ENCODE data around the gene GRIP2. TPM values are rescaled to one million over a fixed set of nuclear protein-coding genes. Genes with fewer than 3 reads are reported as not detected.

GRIP2 gene
- total RNA-seq, 1 experiment from 2014 or later: not detected

GRCh38 chr3:14489641-14490040, 50.5 kb downstream of the GRIP2 start:
- no peak for DNase-seq
- TF ChIP-seq CTCF (IDR thresholded peaks at IDR 0.05; ENCODE audit: unreplicated experiment): no peak
- Mint-ChIP-seq H3K4me3 (ENCODE audit: low read depth, unreplicated experiment) (no peak overlapping the region), H3K4me1 (ENCODE audit: low read depth, unreplicated experiment) (no peaks in the 10 kb centered on the region), H3K27ac (ENCODE audit: unreplicated experiment) (no peak overlapping the region), H3K36me3 (ENCODE audit: insufficient read depth, unreplicated experiment) (peaks cover 19% of the 10 kb centered on the region), H3K9me3 (ENCODE audit: low read depth, unreplicated experiment) (no peaks in the 10 kb centered on the region), H3K27me3 (ENCODE audit: unreplicated experiment) (no peaks in the 10 kb centered on the region)
- no TSS peak for BruUV-seq (replicated peaks)
- intact Hi-C loops (cut with micrococcal nuclease; ENCODE audit: unreplicated experiment): no loop called here
- CTCF ChIA-PET: no interaction called here

- BruUV-seq (replicated peaks): no TSS peak
- H3K4me3 Mint-ChIP-seq (ENCODE audit: low read depth, unreplicated experiment): no peak overlapping the region
- no peaks in the 10 kb centered on the region for H3K27me3 Mint-ChIP-seq (ENCODE audit: unreplicated experiment)
- CTCF ChIA-PET: interaction anchor here (0.7 kb wide), 1 partner anchor 112 kb away, joined by 3 read pairs; no protein-coding TSS in a partner anchor
- peaks cover 29% of the 10 kb centered on the region for H3K36me3 Mint-ChIP-seq (ENCODE audit: insufficient read depth, unreplicated experiment)
- DNase-seq: no peak
- TF ChIP-seq CTCF (IDR thresholded peaks at IDR 0.05; ENCODE audit: unreplicated experiment): no peak
- no peak overlapping the region for H3K27ac Mint-ChIP-seq (ENCODE audit: unreplicated experiment)
- H3K4me1 Mint-ChIP-seq (ENCODE audit: low read depth, unreplicated experiment): no peaks in the 10 kb centered on the region
- H3K9me3 Mint-ChIP-seq (ENCODE audit: low read depth, unreplicated experiment): no peaks in the 10 kb centered on the region
- intact Hi-C loops (cut with micrococcal nuclease; ENCODE audit: unreplicated experiment): no loop called here
Measured at GRCh38 chr3:14488286-14489041, 51.7 kb downstream of the GRIP2 start.

- H3K27me3 Mint-ChIP-seq (ENCODE audit: unreplicated experiment): no peaks in the 10 kb centered on the region
- intact Hi-C loops (cut with micrococcal nuclease; ENCODE audit: unreplicated experiment): no loop called here
- H3K27ac Mint-ChIP-seq (ENCODE audit: unreplicated experiment): no peak overlapping the region
- no peak for TF ChIP-seq CTCF (IDR thresholded peaks at IDR 0.05; ENCODE audit: unreplicated experiment)
- peaks cover 33% of the 10 kb centered on the region for H3K36me3 Mint-ChIP-seq (ENCODE audit: insufficient read depth, unreplicated experiment)
- no peak overlapping the region for H3K4me3 Mint-ChIP-seq (ENCODE audit: low read depth, unreplicated experiment)
- H3K9me3 Mint-ChIP-seq (ENCODE audit: low read depth, unreplicated experiment): no peaks in the 10 kb centered on the region
- DNase-seq: no peak
- no TSS peak for BruUV-seq (replicated peaks)
- CTCF ChIA-PET: no interaction called here
- no peaks in the 10 kb centered on the region for H3K4me1 Mint-ChIP-seq (ENCODE audit: low read depth, unreplicated experiment)
Measured at GRCh38 chr3:14487821-14488220, 52.3 kb downstream of the GRIP2 start.

GRCh38 chr3:14487086-14487485, 53.1 kb downstream of the GRIP2 start:
- H3K4me1 Mint-ChIP-seq (ENCODE audit: low read depth, unreplicated experiment): no peaks in the 10 kb centered on the region
- intact Hi-C loops (cut with micrococcal nuclease; ENCODE audit: unreplicated experiment): no loop called here
- H3K36me3 Mint-ChIP-seq (ENCODE audit: insufficient read depth, unreplicated experiment): peaks cover 33% of the 10 kb centered on the region
- H3K9me3 Mint-ChIP-seq (ENCODE audit: low read depth, unreplicated experiment): no peaks in the 10 kb centered on the region
- H3K27me3 Mint-ChIP-seq (ENCODE audit: unreplicated experiment): no peaks in the 10 kb centered on the region
- no TSS peak for BruUV-seq (replicated peaks)
- H3K4me3 Mint-ChIP-seq (ENCODE audit: low read depth, unreplicated experiment): no peak overlapping the region
- CTCF ChIA-PET: no interaction called here
- no peak for DNase-seq
- no peak for TF ChIP-seq CTCF (IDR thresholded peaks at IDR 0.05; ENCODE audit: unreplicated experiment)
- no peak overlapping the region for H3K27ac Mint-ChIP-seq (ENCODE audit: unreplicated experiment)

Measured in Calu3 (cell line).